HepG2 (cell line): ENCODE results near the gene STK36. TPM values are rescaled to one million over a fixed set of nuclear protein-coding genes. Genes with fewer than 3 reads are reported as not detected.

Experiments used
- CBX5 ChIP-seq: sonication (generic); formaldehyde crosslinking; IDR thresholded peaks from 2 replicates; pipeline ENCODE4 v1.4.0; 2020; ENCODE audit warnings: missing genetic modification reagents, borderline replicate concordance
- CEBPZ ChIP-seq: IDR thresholded peaks from 2 replicates; pipeline ENCODE4 v1.6.1; 2012; ENCODE audit warnings: low read length, improper control_type of control experiment
- GFI1 ChIP-seq: sonication (generic); formaldehyde crosslinking; IDR thresholded peaks from 2 replicates; pipeline ENCODE4 v1.5.0; 2020; ENCODE audit warnings: missing genetic modification reagents, mild to moderate bottlenecking, borderline replicate concordance
- PCBP2 ChIP-seq: fragments of 200-400 bp; formaldehyde crosslinking; optimal IDR thresholded peaks from 2 replicates; pipeline ENCODE3; 2018; ENCODE audit warnings: low read length, low read depth; ENCODE audit not compliant: poor library complexity, severe bottlenecking
- SATB2 ChIP-seq: sonication (generic); formaldehyde crosslinking; IDR thresholded peaks from 2 replicates; pipeline ENCODE4 v1.5.0; 2020; ENCODE audit warnings: missing genetic modification reagents
- ZNF407 ChIP-seq: sonication (generic); formaldehyde crosslinking; IDR thresholded peaks from one replicate; pipeline ENCODE4 v1.5.1; 2020; ENCODE audit warnings: mild to moderate bottlenecking, missing genetic modification reagents; ENCODE audit errors: not compliant biosample characterization
- ZNF616 ChIP-seq: sonication (generic); formaldehyde crosslinking; IDR thresholded peaks from 2 replicates; pipeline ENCODE4 v1.5.0; 2020; ENCODE audit warnings: low read depth, mild to moderate bottlenecking, missing genetic modification reagents
- polyA plus RNA-seq, 8 experiments: library from polyadenylated mRNA; depleted of rRNA in 3 of 8; stranded (reverse) in 7 of 8; unstranded in 1 of 8; fragments of >200 nt; fragmentation: Illumina TruSeq in 4 of 8; extraction: Trizol in 4 of 8; gene quantifications; 2 replicates each; pipeline versions ENCODE4 v1.2.1 to v1.2.3, GENCODE V29; 2011 to 2016; ENCODE audit warnings: low read depth in 4 of 8, missing spikeins in 1 of 8, mixed read lengths in 1 of 8; ENCODE audit not compliant: insufficient read depth in 1 of 8
- total RNA-seq, 5 experiments: library from RNA; depleted of rRNA; stranded (reverse); fragments of >200 nt; fragmentation: Illumina TruSeq; extraction: Trizol; gene quantifications; 2 replicates each; pipeline ENCODE4 v1.2.3, GENCODE V29; 2016; ENCODE audit warnings: low read depth in 1 of 5
- TF ChIP-seq, protein P1 (sequence below): sonication (generic); formaldehyde crosslinking; IDR thresholded peaks from 2 replicates; pipeline ENCODE4 v1.5.0; 2020; ENCODE audit warnings: mild to moderate bottlenecking, missing genetic modification reagents, borderline replicate concordance

STK36 gene
- total and polyA plus RNA-seq, 2 of the 13 experiments (the other 11 are each of a cell fraction or from before 2014, with no cell fraction given): 45.9 to 83.5 TPM

- TF ChIP-seq ZNF407 (CRISPR knock-in tag) (no peak), ZNF616 (no peak), CBX5 (CRISPR knock-in tag) (no peak), PCBP2 (no peak), SATB2 (CRISPR knock-in tag) (no peak), CEBPZ (no peak), GFI1 (CRISPR knock-in tag) (no peak)
- TF ChIP-seq, protein P1, sequence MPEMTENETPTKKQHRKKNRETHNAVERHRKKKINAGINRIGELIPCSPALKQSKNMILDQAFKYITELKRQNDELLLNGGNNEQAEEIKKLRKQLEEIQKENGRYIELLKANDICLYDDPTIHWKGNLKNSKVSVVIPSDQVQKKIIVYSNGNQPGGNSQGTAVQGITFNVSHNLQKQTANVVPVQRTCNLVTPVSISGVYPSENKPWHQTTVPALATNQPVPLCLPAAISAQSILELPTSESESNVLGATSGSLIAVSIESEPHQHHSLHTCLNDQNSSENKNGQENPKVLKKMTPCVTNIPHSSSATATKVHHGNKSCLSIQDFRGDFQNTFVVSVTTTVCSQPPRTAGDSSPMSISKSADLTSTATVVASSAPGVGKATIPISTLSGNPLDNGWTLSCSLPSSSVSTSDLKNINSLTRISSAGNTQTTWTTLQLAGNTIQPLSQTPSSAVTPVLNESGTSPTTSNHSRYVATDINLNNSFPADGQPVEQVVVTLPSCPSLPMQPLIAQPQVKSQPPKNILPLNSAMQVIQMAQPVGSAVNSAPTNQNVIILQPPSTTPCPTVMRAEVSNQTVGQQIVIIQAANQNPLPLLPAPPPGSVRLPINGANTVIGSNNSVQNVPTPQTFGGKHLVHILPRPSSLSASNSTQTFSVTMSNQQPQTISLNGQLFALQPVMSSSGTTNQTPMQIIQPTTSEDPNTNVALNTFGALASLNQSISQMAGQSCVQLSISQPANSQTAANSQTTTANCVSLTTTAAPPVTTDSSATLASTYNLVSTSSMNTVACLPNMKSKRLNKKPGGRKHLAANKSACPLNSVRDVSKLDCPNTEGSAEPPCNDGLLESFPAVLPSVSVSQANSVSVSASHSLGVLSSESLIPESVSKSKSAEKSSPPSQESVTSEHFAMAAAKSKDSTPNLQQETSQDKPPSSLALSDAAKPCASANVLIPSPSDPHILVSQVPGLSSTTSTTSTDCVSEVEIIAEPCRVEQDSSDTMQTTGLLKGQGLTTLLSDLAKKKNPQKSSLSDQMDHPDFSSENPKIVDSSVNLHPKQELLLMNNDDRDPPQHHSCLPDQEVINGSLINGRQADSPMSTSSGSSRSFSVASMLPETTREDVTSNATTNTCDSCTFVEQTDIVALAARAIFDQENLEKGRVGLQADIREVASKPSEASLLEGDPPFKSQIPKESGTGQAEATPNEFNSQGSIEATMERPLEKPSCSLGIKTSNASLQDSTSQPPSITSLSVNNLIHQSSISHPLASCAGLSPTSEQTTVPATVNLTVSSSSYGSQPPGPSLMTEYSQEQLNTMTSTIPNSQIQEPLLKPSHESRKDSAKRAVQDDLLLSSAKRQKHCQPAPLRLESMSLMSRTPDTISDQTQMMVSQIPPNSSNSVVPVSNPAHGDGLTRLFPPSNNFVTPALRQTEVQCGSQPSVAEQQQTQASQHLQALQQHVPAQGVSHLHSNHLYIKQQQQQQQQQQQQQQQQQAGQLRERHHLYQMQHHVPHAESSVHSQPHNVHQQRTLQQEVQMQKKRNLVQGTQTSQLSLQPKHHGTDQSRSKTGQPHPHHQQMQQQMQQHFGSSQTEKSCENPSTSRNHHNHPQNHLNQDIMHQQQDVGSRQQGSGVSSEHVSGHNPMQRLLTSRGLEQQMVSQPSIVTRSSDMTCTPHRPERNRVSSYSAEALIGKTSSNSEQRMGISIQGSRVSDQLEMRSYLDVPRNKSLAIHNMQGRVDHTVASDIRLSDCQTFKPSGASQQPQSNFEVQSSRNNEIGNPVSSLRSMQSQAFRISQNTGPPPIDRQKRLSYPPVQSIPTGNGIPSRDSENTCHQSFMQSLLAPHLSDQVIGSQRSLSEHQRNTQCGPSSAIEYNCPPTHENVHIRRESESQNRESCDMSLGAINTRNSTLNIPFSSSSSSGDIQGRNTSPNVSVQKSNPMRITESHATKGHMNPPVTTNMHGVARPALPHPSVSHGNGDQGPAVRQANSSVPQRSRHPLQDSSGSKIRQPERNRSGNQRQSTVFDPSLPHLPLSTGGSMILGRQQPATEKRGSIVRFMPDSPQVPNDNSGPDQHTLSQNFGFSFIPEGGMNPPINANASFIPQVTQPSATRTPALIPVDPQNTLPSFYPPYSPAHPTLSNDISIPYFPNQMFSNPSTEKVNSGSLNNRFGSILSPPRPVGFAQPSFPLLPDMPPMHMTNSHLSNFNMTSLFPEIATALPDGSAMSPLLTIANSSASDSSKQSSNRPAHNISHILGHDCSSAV: no peak
These were observed 23.6 kb upstream of the STK36 start (continued) for GRCh38 chr2:218648088-218648786.
